HG03108 (cell line): Measurements from ENCODE around the gene SPOP.
"Not testable (repeated sequence)": the region's sequence is repeated elsewhere in the genome, so short reads cannot be mapped to it uniquely, and the experiment has no call there.

Experiments used
- ATAC-seq: cut with Tn5 transposase; IDR thresholded peaks from one replicate; pipeline ENCODE4 v1.9.1; 2021; ENCODE audit warnings: moderate library complexity; ENCODE audit not compliant: unreplicated experiment

SPOP gene

DNA sequence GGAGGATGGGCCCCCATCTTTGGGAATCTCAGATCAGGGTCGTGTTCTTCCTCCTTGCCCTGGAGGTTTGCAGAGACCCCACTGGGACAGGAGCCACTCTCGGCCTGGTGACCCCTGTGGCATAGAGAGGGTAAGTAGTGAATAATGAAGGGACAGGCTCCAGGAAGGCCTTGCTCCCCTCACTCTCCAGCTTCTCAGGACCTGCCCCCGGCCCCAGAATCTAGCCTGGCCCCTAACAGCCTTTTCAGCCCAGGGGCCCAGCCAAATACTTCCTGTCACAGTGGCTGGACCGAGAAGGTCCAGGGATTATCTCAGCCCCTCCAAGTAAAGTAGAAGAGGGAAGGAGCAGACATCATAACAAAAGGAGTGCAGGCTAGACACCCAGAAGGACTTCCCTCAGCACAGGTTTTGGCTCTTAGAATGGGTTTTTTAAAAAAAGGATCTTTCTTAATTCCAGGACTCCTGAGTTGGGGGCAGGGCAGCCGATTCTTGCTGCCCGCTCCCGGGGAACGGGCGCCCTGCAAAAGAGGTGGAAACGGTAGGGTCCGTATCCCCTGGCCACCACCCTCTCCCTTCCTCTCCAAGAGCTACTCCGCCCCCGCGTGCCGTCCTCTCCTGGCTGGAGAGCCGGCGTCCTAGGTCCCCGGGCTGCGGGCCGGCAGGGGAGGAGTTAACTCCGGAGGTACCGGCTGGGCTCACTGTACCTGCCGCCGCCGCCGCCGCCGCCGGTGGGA, 102.8 kb downstream of the SPOP start:
- ATAC-seq, result no peak

- ATAC-seq, result no peak
Observed at GRCh38 chr17:49574323-49574781, 103.5 kb downstream of the SPOP start.

DNA sequence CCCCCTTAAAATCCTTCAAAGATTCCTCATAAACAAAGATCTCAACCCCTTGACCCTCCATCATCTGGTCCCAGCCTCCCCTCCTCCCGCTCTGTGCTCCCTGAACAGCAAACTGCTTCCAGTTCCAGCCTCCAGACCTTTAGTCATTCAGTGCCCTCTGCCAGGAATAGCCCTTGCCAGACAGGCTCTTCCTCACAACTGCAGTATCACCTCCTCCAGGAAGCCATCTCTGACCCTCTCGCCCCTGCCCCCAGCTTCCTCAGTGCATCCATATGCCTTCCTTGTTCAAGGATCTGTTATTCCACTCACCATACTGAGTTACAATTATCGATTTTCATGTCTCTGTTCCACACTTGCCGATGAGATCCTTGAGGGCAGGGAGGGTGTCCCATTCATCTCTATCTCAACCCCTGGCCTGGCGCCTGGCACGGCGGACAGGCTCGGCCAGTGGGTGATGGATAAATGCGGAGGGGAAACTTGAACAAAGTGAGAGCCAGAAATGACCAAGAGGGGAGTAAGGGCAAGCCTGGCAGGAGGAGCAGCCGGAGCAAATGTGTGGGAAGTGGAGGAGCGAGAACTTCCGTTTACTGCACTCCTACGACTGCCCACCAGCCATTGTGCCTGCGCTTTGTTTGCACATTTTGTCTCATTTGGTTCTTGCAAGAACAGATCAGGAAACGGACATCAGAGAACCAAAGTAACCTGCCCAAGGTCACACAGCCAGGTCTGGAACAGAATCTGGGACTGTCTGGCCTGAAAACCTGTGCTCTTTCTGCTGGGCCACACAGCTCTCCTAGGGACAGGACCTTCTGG, 104.2 kb downstream of the SPOP start:
- ATAC-seq, result no peak

- ATAC-seq, result no peak
Observed at GRCh38 chr17:49572806-49573420, 105.0 kb downstream of the SPOP start.

GRCh38 chr17:49572226-49572625, 105.7 kb downstream of the SPOP start:
- ATAC-seq, result no peak

DNA sequence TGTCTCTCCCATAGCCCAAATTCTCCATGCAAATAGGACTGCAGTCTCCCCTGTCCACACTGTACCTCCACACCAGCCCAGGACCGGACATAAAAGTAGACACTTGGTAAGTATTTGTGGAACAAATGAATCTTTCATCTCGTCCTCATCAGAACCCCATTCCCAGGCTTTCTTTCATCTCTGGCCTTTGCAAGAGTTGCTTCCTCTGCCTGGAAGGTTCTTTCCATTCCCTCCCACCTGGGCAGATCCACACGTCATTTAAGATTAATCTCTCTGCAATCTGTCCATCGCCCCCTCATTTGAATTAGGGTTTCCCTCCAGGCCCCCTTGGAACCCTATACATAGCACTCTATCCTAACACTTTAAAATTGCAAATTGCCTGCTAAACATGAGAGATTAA, 106.1 kb downstream of the SPOP start:
- ATAC-seq, result no peak

GRCh38 chr17:49571283-49571682, 106.6 kb downstream of the SPOP start:
- ATAC-seq, result no peak

DNA sequence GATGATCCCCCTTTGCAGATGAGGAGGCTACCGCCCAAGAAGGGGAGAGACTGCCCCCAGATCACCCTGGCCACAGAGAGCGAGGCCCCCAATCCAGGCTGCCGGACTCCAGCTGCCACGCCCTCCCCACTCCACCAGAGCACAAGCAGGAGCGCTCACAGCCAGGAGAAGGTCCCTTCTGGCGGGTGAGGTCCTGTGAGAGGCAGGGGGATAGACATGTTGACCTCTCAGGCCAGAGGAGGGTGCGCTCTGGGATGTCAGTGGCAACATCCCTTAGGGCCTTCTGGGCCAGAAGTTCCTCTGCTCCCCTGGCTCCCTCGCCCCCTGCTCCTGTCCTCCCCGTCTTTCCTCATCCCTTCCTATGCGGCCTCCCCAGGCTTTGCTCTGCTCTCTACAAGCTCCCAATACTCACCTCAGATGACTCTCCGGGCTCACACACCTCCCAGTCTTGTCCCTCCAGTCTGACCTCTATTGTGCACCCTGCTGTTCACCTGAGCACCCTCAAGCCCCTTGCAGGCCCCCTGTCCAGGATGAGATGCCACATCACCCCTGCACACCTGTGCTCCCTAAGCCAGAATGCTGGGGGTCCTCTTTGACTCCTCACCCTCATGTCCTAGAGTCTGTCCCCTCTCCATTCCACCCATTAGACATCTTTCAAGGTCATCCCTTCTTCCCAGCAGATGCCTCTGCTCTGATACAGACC, 107.2 kb downstream of the SPOP start:
- ATAC-seq, result no peak

- not testable (repeated sequence) for ATAC-seq
Observed at GRCh38 chr17:49568695-49569047, 109.2 kb downstream of the SPOP start.

- ATAC-seq, result no peak
Observed at GRCh38 chr17:49567871-49568694, 109.8 kb downstream of the SPOP start.

- no peak for ATAC-seq
Observed at GRCh38 chr17:49567104-49567521, 110.8 kb downstream of the SPOP start.

GRCh38 chr17:49566668-49567071, 111.2 kb downstream of the SPOP start:
- no peak for ATAC-seq

DNA sequence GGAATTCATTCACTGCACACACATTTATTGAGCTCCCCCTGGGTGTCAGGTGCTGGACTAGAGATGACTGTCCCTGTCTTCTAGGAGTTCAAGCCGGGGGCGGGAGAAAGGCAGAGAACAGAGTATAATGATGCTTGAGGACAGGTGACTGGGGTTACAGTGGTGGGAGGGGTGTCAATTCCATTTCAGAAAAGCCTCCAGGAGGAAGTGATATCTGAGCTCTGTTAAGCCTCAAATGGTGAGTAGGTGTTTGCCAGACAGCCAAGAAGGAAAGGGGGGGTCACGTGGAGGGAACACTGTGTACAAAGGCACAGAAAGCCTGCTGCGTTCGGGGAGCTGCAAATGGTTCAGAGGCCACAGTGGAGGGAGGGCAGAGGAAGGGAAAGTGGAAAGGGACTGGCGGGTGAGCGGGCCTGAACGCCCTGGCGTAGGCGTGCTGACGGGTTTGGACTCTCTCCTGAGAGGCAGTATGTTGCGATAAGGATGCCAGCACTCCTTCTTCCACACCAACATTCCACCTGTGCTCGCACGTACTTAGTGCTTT, 111.9 kb downstream of the SPOP start:
- no peak for ATAC-seq

- ATAC-seq, result no peak
Observed at GRCh38 chr17:49564638-49565037, 113.3 kb downstream of the SPOP start.

- no peak for ATAC-seq
Observed at GRCh38 chr17:49557312-49558024, 120.4 kb downstream of the SPOP start.

- no peak for ATAC-seq
Observed at GRCh38 chr17:49556223-49556943, 121.5 kb downstream of the SPOP start.

DNA sequence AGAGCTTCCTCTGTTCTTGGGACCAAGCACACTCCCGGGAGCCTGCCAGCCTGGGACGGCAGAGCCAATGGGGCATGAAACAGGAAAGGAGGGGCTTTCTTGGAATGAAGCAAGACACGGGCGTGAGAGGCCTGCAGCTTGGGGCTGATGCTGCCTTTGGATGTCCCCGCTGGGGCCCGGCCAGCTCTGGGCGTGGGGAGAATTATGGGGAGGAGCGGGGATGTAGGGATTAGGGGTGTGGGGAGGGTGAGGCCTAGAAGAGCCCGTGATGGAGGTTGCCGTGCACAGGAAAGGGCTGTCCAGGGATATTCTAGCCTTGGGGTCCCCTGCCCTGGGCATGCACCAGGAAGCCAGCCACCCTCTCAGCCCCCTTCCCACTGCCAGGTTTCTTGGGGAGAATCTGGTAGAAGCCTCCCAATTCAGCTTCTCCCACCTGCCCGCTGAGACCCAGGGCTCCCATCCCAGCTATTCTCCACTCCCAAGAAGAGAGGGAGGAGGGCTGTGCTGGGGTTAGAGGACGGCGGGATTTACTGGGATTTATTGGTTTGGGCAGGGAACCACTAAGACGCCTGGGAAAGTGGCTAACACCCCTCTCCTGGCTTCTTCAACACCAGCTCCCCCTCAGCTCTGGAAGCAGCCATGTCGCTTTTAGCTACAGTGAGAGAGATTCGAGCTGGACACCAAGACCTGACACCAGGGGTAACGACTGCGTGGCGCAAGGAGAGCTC, 122.2 kb downstream of the SPOP start:
- ATAC-seq, result no peak
